ENCODE measurements around the gene CCDC92.

CCDC92 gene

GRCh38 chr12:123935956-123936355, 36.7 kb downstream of the CCDC92 start:
- H3K4me3 ChIP-seq (ENCODE audit: low read length) = no peak overlapping the region
- no peak for TF ChIP-seq ZNF274 (IDR thresholded peaks at IDR 0.05; ENCODE audit: low read depth, low read length)

GRCh38 chr12:123934829-123935228, 37.8 kb downstream of the CCDC92 start:
- no peak for TF ChIP-seq ZNF274 (IDR thresholded peaks at IDR 0.05; ENCODE audit: low read depth, low read length)

GRCh38 chr12:123934016-123934620, 38.5 kb downstream of the CCDC92 start:
- H3K4me3 ChIP-seq (ENCODE audit: low read length) = no peak overlapping the region
- no peak for TF ChIP-seq ZNF274 (IDR thresholded peaks at IDR 0.05; ENCODE audit: low read depth, low read length)

More at GRCh38 chr12:123934829-123935228, 37.8 kb downstream of the CCDC92 start:
- H3K4me3 ChIP-seq (ENCODE audit: low read length) = no peak overlapping the region

GRCh38 chr12:123933214-123933613, 39.4 kb downstream of the CCDC92 start:
- H3K4me3 ChIP-seq (ENCODE audit: low read length) = no peak overlapping the region
- no peak for TF ChIP-seq ZNF274 (IDR thresholded peaks at IDR 0.05; ENCODE audit: low read depth, low read length)

GRCh38 chr12:123931686-123932321, 40.8 kb downstream of the CCDC92 start:
- TF ChIP-seq ZNF274 (IDR thresholded peaks at IDR 0.05; ENCODE audit: low read depth, low read length) = no peak
- no peak overlapping the region for H3K4me3 ChIP-seq (ENCODE audit: low read length)

- no peak for TF ChIP-seq ZNF274 (IDR thresholded peaks at IDR 0.05; ENCODE audit: low read depth, low read length)
- H3K4me3 ChIP-seq (ENCODE audit: low read length) = no peak overlapping the region
Measured at GRCh38 chr12:123929946-123930583, 42.6 kb downstream of the CCDC92 start.

GRCh38 chr12:123928897-123929296, 43.7 kb downstream of the CCDC92 start:
- no peak for TF ChIP-seq ZNF274 (IDR thresholded peaks at IDR 0.05; ENCODE audit: low read depth, low read length)
- H3K4me3 ChIP-seq (ENCODE audit: low read length) = no peak overlapping the region

GRCh38 chr12:123928274-123928865, 44.3 kb downstream of the CCDC92 start:
- no peak overlapping the region for H3K4me3 ChIP-seq (ENCODE audit: low read length)
- TF ChIP-seq ZNF274 (IDR thresholded peaks at IDR 0.05; ENCODE audit: low read depth, low read length) = no peak

- H3K4me3 ChIP-seq (ENCODE audit: low read length) = no peak overlapping the region
- no peak for TF ChIP-seq ZNF274 (IDR thresholded peaks at IDR 0.05; ENCODE audit: low read depth, low read length)
Measured at GRCh38 chr12:123924539-123924938, 48.1 kb downstream of the CCDC92 start.

GRCh38 chr12:123923927-123924326, 48.7 kb downstream of the CCDC92 start:
- no peak for TF ChIP-seq ZNF274 (IDR thresholded peaks at IDR 0.05; ENCODE audit: low read depth, low read length)
- no peak overlapping the region for H3K4me3 ChIP-seq (ENCODE audit: low read length)

GRCh38 chr12:123923038-123923437, 49.6 kb downstream of the CCDC92 start:
- no peak overlapping the region for H3K4me3 ChIP-seq (ENCODE audit: low read length)
- no peak for TF ChIP-seq ZNF274 (IDR thresholded peaks at IDR 0.05; ENCODE audit: low read depth, low read length)

- H3K4me3 ChIP-seq (ENCODE audit: low read length) = no peak overlapping the region
- no peak for TF ChIP-seq ZNF274 (IDR thresholded peaks at IDR 0.05; ENCODE audit: low read depth, low read length)
Measured at GRCh38 chr12:123919980-123920360, 52.7 kb downstream of the CCDC92 start.

GRCh38 chr12:123917337-123917850, 55.2 kb downstream of the CCDC92 start:
- TF ChIP-seq ZNF274 (IDR thresholded peaks at IDR 0.05; ENCODE audit: low read depth, low read length) = no peak
- H3K4me3 ChIP-seq (ENCODE audit: low read length) = no peak overlapping the region

- TF ChIP-seq ZNF274 (IDR thresholded peaks at IDR 0.05; ENCODE audit: low read depth, low read length) = no peak
- no peak overlapping the region for H3K4me3 ChIP-seq (ENCODE audit: low read length)
Measured at GRCh38 chr12:123916729-123917128, 55.9 kb downstream of the CCDC92 start.
